CD14-positive monocyte (primary cell): Measurements from ENCODE around the gene NFATC2. TPM values are rescaled to one million over a fixed set of nuclear protein-coding genes. Genes with fewer than 3 reads are reported as not detected.

Source experiments
- DNase-seq, 3 donors: peaks; one replicate each; pipeline ENCODE4 v3.0.0-alpha.2; 2011 to 2022
- H2AFZ ChIP-seq: 2 replicates; pipeline ENCODE4 v1.6.0; 2012; ENCODE audit warnings: mild to moderate bottlenecking, low read depth, low read length, inconsistent platforms; ENCODE audit not compliant: insufficient read depth, poor library complexity, severe bottlenecking
- H3K27ac ChIP-seq, 2 donors: 1 replicate in 1 of 2; 2 replicates in 1 of 2; pipeline ENCODE4 v1.5.1; 2012 to 2013; ENCODE audit warnings: low read length in 2 of 2, control low read depth in 1 of 2, inconsistent platforms in 1 of 2, low read depth in 1 of 2, mild to moderate bottlenecking in 1 of 2
- H3K27me3 ChIP-seq, 2 donors: one replicate each; pipeline versions ENCODE4 v1.6.0 to v1.6.1; 2011 to 2013; ENCODE audit warnings: low read length in 2 of 2; ENCODE audit not compliant: control insufficient read depth in 2 of 2, insufficient read depth in 2 of 2
- H3K36me3 ChIP-seq, 2 donors: replicated peaks in 1 of 2; 1 replicate in 1 of 2; 2 replicates in 1 of 2; pipeline versions ENCODE4 v1.5.1 to v1.6.1; 2012 to 2013; ENCODE audit warnings: low read length in 2 of 2, control low read depth in 1 of 2, inconsistent platforms in 1 of 2, mild to moderate bottlenecking in 1 of 2; ENCODE audit not compliant: insufficient read depth in 2 of 2, control insufficient read depth in 1 of 2
- H3K4me1 ChIP-seq, 2 donors: 1 replicate in 1 of 2; 2 replicates in 1 of 2; pipeline versions ENCODE4 v1.5.1 to v1.6.1; 2012 to 2013; ENCODE audit warnings: low read length in 2 of 2, control low read depth in 1 of 2, inconsistent platforms in 1 of 2, mild to moderate bottlenecking in 1 of 2, moderate library complexity in 1 of 2; ENCODE audit not compliant: insufficient read depth in 2 of 2, control insufficient read depth in 1 of 2
- H3K4me2 ChIP-seq: replicated peaks from 2 replicates; pipeline ENCODE3; 2012; ENCODE audit warnings: low read length, moderate library complexity, mild to moderate bottlenecking; ENCODE audit not compliant: poor library complexity, severe bottlenecking; ENCODE audit errors: extremely low read depth
- H3K4me3 ChIP-seq, 3 experiments: fragments of 200-600 bp in 1 of 3; sonication (generic) in 1 of 3; replicated peaks in 1 of 3; 1 replicate in 2 of 3; 2 replicates in 1 of 3; pipeline ENCODE4 v1.5.1; 2011 to 2013; ENCODE audit warnings: low read length in 3 of 3, mild to moderate bottlenecking in 3 of 3, control low read depth in 2 of 3, low read depth in 2 of 3, inconsistent platforms in 1 of 3, moderate library complexity in 1 of 3
- H3K79me2 ChIP-seq: 2 replicates; pipeline ENCODE4 v1.6.0; 2012; ENCODE audit warnings: mild to moderate bottlenecking, control low read depth, inconsistent platforms, low read length, moderate library complexity; ENCODE audit not compliant: insufficient read depth
- H3K9ac ChIP-seq: 2 replicates; pipeline ENCODE4 v1.6.0; 2017; ENCODE audit warnings: low read length, mild to moderate bottlenecking; ENCODE audit not compliant: insufficient read depth, poor library complexity, severe bottlenecking
- H3K9me3 ChIP-seq, 2 donors: replicated peaks in 1 of 2; 1 replicate in 1 of 2; 2 replicates in 1 of 2; pipeline versions ENCODE4 v1.5.1 to v1.6.1; 2012 to 2013; ENCODE audit warnings: low read length in 2 of 2, control low read depth in 1 of 2; ENCODE audit not compliant: control insufficient read depth in 1 of 2, insufficient read depth in 1 of 2
- H4K20me1 ChIP-seq: 2 replicates; pipeline ENCODE4 v1.6.0; 2012; ENCODE audit warnings: mild to moderate bottlenecking, low read length, control low read depth, moderate library complexity; ENCODE audit not compliant: insufficient read depth
- H3K27ac Mint-ChIP-seq, 7 donors: one replicate each; pipeline ENCODE4 v1.8.0; 2020; ENCODE audit warnings: mild to moderate bottlenecking in 7 of 7, mixed read lengths in 7 of 7, moderate library complexity in 6 of 7, inconsistent platforms in 2 of 7
- H3K27me3 Mint-ChIP-seq, 3 donors: one replicate each; pipeline ENCODE4 v1.8.0; 2021 to 2022; ENCODE audit warnings: low read depth in 3 of 3, mild to moderate bottlenecking in 3 of 3, mixed read lengths in 3 of 3, moderate library complexity in 3 of 3, inconsistent platforms in 1 of 3
- H3K36me3 Mint-ChIP-seq, 2 donors: one replicate each; pipeline ENCODE4 v1.8.0; 2020; ENCODE audit warnings: mixed read lengths in 2 of 2, inconsistent platforms in 1 of 2, mild to moderate bottlenecking in 1 of 2
- H3K4me1 Mint-ChIP-seq: one replicate; pipeline ENCODE4 v1.8.0; 2020; ENCODE audit warnings: mild to moderate bottlenecking, mixed read lengths
- H3K4me3 Mint-ChIP-seq, 2 donors: one replicate each; pipeline ENCODE4 v1.8.0; 2020; ENCODE audit warnings: mild to moderate bottlenecking in 2 of 2, mixed read lengths in 2 of 2, moderate library complexity in 1 of 2
- H3K9me3 Mint-ChIP-seq, 7 donors: one replicate each; pipeline ENCODE4 v1.8.0; 2020 to 2022; ENCODE audit warnings: mixed read lengths in 7 of 7, mild to moderate bottlenecking in 6 of 7, moderate library complexity in 6 of 7, inconsistent platforms in 2 of 7
- WGBS: methylation state at CpG from one replicate; pipeline ENCODE4 v1.1.5; 2013; ENCODE audit warnings: missing lambda C conversion rate; ENCODE audit not compliant: insufficient coverage; 5-methylcytosine and 5-hydroxymethylcytosine counted together
- intact Hi-C, 2 donors: fragments of 100-400 bp; cut with micrococcal nuclease; formaldehyde crosslinking; loops; one replicate each; pipeline versions ENCODE4 v1.15.0 to v1.15.1; 2023
- polyA plus RNA-seq, 3 donors: library from polyadenylated mRNA; depleted of rRNA in 1 of 3; unstranded in 2 of 3; stranded (reverse) in 1 of 3; fragments of 300-500 nt in 2 of 3; fragments of >200 nt in 1 of 3; fragmentation: Illumina TruSeq in 2 of 3; gene quantifications; 1 replicate in 2 of 3; 2 replicates in 1 of 3; pipeline ENCODE4 v1.2.3, GENCODE V29; 2012 to 2021
- TF ChIP-seq, protein P1 (sequence below): fragments of 200-600 bp; IDR thresholded peaks from one replicate; pipeline ENCODE4 v1.8.0; 2022; ENCODE audit warnings: antibody characterized with exemption, mild to moderate bottlenecking

The NFATC2 gene
- polyA plus RNA-seq, 3 donors = 0.03 to 0.18 (median 0.11) TPM

DNA sequence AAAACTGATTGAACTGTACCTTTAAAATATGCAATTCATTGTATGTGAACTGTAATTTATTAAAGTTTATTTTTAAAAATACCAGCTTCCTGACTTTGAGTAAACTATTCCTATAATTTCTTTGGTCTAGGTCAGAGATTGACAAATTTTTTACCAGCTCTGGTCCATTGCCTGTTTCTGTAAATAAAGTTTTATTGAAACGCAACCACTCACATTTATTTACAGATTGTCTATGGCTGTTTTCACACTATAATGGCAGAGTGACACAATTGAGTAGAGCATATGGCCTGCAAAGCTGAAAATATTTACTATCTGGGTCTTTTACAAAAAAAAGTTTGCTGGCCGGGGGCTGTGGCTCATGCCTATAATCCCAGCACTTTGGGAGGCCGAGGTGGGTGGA is 33.0 kb upstream of the NFATC2 start:
- Histone ChIP-seq H3K9me3 (peaks cover 0 to 11% of the 10 kb centered on the region in 2 donors), H3K36me3 (no peaks in the 10 kb centered on the region), H3K4me3 (no peak overlapping the region), H4K20me1 (no peaks in the 10 kb centered on the region), H3K4me2 (no peak overlapping the region), H2AFZ (no peak overlapping the region), H3K27me3 (no peaks in the 10 kb centered on the region), H3K27ac (no peak overlapping the region), H3K9ac (no peak overlapping the region), H3K4me1 (no peaks in the 10 kb centered on the region), H3K79me2 (no peaks in the 10 kb centered on the region)
- intact Hi-C loops = no loop called here
- Mint-ChIP-seq H3K9me3 (peaks cover 4 to 16% (median 4%) of the 10 kb centered on the region in 7 donors), H3K4me3 (no peak overlapping the region), H3K36me3 (no peaks in the 10 kb centered on the region), H3K27ac (no peak overlapping the region), H3K27me3 (peaks cover 0 to 2% (median 2%) of the 10 kb centered on the region in 3 donors), H3K4me1 (no peaks in the 10 kb centered on the region)
- 100% methylated on average over 2 of the region's 3 CpGs for WGBS
- TF ChIP-seq, protein P1, sequence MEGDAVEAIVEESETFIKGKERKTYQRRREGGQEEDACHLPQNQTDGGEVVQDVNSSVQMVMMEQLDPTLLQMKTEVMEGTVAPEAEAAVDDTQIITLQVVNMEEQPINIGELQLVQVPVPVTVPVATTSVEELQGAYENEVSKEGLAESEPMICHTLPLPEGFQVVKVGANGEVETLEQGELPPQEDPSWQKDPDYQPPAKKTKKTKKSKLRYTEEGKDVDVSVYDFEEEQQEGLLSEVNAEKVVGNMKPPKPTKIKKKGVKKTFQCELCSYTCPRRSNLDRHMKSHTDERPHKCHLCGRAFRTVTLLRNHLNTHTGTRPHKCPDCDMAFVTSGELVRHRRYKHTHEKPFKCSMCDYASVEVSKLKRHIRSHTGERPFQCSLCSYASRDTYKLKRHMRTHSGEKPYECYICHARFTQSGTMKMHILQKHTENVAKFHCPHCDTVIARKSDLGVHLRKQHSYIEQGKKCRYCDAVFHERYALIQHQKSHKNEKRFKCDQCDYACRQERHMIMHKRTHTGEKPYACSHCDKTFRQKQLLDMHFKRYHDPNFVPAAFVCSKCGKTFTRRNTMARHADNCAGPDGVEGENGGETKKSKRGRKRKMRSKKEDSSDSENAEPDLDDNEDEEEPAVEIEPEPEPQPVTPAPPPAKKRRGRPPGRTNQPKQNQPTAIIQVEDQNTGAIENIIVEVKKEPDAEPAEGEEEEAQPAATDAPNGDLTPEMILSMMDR = no peak
- no peak for DNase-seq

DNA sequence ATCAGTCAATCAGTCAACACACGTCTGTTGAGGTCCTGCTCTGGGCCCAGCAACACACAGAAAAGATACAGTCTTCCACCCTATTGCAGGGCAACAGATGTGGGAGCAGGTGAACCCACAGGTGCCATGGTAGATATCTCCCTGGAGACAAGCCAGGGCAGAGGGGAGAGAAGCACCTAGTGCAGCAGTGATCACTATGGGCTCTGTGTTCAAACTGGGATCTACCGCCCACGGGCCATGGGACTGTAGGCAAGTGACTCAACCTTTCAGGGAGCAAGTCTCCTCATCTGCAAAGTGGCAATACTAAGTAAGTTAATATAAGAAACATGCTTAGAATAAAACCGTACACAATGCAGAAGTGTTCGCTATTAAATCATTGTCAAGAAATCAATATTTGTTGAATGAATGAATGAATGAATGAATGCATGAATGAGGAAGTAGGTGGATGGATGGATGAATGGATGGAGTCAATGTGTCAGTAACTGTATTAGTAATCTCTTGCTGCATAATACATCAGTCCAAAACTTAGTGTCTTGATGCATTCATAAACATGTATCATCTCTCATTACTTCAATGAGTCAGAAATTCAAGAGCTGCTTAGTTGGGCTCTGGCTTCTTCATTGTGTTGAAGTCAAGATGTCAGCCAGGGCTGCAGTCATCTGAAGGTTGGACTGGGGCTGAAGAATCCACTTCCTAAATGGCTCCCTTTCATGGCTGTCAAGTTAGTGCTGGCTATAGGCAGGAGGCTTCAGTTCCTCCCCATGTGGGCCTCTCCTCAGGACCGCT is 31.9 kb upstream of the NFATC2 start:
- no peaks in the 10 kb centered on the region for H3K36me3 ChIP-seq
- H4K20me1 ChIP-seq = no peaks in the 10 kb centered on the region
- TF ChIP-seq, protein P1 = no peak
- H3K9me3 ChIP-seq = peaks cover 0 to 11% of the 10 kb centered on the region in 2 donors
- Mint-ChIP-seq H3K36me3 (no peaks in the 10 kb centered on the region), H3K4me3 (no peak overlapping the region), H3K27ac (no peak overlapping the region), H3K4me1 (no peaks in the 10 kb centered on the region), H3K9me3 (peaks cover 4 to 16% (median 4%) of the 10 kb centered on the region in 7 donors), H3K27me3 (peaks cover 2 to 3% (median 2%) of the 10 kb centered on the region in 3 donors)
- H3K4me2 ChIP-seq = no peak overlapping the region
- no peaks in the 10 kb centered on the region for H3K27me3 ChIP-seq
- no peak overlapping the region for H3K27ac ChIP-seq
- no peak overlapping the region for H3K9ac ChIP-seq
- no peak overlapping the region for H3K4me3 ChIP-seq
- H3K4me1 ChIP-seq = no peaks in the 10 kb centered on the region
- intact Hi-C loops = no loop called here
- no peak overlapping the region for H2AFZ ChIP-seq
- DNase-seq = no peak
- H3K79me2 ChIP-seq = no peaks in the 10 kb centered on the region
- WGBS = no CpG with 5 or more reads among the region's 6 CpGs
